Natural killer cell (primary cell): Measurements from ENCODE around the gene CYLD. TPM values are rescaled to one million over a fixed set of nuclear protein-coding genes. Genes with fewer than 3 reads are reported as not detected.

ENCODE experiments used
- ATAC-seq, 3 donors: fragments of 150-1000 bp in 2 of 3; fragments of 200-7000 bp in 1 of 3; cut with Tn5 transposase; 1 replicate in 1 of 3; 2 replicates in 2 of 3; pipeline ENCODE4 v1.10.0; 2021; ENCODE audit warnings: mild to moderate bottlenecking in 2 of 3, moderate library complexity in 2 of 3
- DNase-seq, 2 donors: peaks; one replicate each; pipeline versions ENCODE4 v3.0.0 to v3.0.0-alpha.2; 2013 to 2021; ENCODE audit warnings: mixed read lengths in 1 of 2
- H3K27ac ChIP-seq: one replicate; pipeline ENCODE4 v1.5.1; 2013; ENCODE audit warnings: mild to moderate bottlenecking, low read length
- H3K27me3 ChIP-seq: one replicate; pipeline ENCODE4 v1.6.1; 2013; ENCODE audit warnings: low read length; ENCODE audit not compliant: control insufficient read depth, insufficient read depth
- H3K36me3 ChIP-seq: one replicate; pipeline ENCODE4 v1.6.1; 2013; ENCODE audit warnings: low read length; ENCODE audit not compliant: control insufficient read depth, insufficient read depth
- H3K4me1 ChIP-seq: one replicate; pipeline ENCODE4 v1.6.1; 2013; ENCODE audit warnings: low read length; ENCODE audit not compliant: control insufficient read depth, insufficient read depth
- H3K4me3 ChIP-seq: one replicate; pipeline ENCODE4 v1.5.1; 2013; ENCODE audit warnings: low read length
- H3K9me3 ChIP-seq: one replicate; pipeline ENCODE4 v1.6.1; 2013; ENCODE audit warnings: low read length; ENCODE audit not compliant: control insufficient read depth, insufficient read depth
- H3K27ac Mint-ChIP-seq, 2 donors: one replicate each; pipeline ENCODE4 v1.8.0; 2022; ENCODE audit warnings: mild to moderate bottlenecking in 2 of 2, mixed read lengths in 2 of 2, moderate library complexity in 1 of 2
- H3K27me3 Mint-ChIP-seq, 2 donors: one replicate each; pipeline ENCODE4 v1.8.0; 2022; ENCODE audit warnings: low read depth in 2 of 2, mixed read lengths in 2 of 2
- H3K36me3 Mint-ChIP-seq: one replicate; pipeline ENCODE4 v1.8.0; 2022; ENCODE audit warnings: mixed read lengths
- H3K4me1 Mint-ChIP-seq, 2 donors: one replicate each; pipeline ENCODE4 v1.8.0; 2022; ENCODE audit warnings: mixed read lengths in 2 of 2
- H3K4me3 Mint-ChIP-seq: one replicate; pipeline ENCODE4 v1.8.0; 2022; ENCODE audit warnings: mild to moderate bottlenecking, moderate library complexity, mixed read lengths
- H3K9me3 Mint-ChIP-seq, 2 donors: one replicate each; pipeline ENCODE4 v1.8.0; 2022; ENCODE audit warnings: mixed read lengths in 2 of 2
- WGBS: methylation state at CpG from one replicate; pipeline ENCODE4 v1.1.7; 2013; ENCODE audit warnings: missing lambda C conversion rate; ENCODE audit not compliant: insufficient coverage; 5-methylcytosine and 5-hydroxymethylcytosine counted together
- intact Hi-C: fragments of 100-400 bp; cut with micrococcal nuclease; formaldehyde crosslinking; loops from one replicate; pipeline ENCODE4 v1.14.2; 2022
- total RNA-seq, 4 donors: library from RNA; stranded (reverse); fragments of 120-200 nt in 1 of 4; gene quantifications; one replicate each; pipeline versions ENCODE4 v1.2.3 to v1.2.4, GENCODE V29; 2013 to 2022
- TF ChIP-seq, protein P1 (sequence below): fragments of 200-600 bp; IDR thresholded peaks from one replicate; pipeline ENCODE4 v1.8.0; 2022; ENCODE audit warnings: antibody characterized with exemption

CYLD gene
- total RNA-seq, 3 donors from 2014 or later (not counting 1 experiment from before 2014, with no cell fraction given), result 227 to 246 (median 236) TPM

DNA sequence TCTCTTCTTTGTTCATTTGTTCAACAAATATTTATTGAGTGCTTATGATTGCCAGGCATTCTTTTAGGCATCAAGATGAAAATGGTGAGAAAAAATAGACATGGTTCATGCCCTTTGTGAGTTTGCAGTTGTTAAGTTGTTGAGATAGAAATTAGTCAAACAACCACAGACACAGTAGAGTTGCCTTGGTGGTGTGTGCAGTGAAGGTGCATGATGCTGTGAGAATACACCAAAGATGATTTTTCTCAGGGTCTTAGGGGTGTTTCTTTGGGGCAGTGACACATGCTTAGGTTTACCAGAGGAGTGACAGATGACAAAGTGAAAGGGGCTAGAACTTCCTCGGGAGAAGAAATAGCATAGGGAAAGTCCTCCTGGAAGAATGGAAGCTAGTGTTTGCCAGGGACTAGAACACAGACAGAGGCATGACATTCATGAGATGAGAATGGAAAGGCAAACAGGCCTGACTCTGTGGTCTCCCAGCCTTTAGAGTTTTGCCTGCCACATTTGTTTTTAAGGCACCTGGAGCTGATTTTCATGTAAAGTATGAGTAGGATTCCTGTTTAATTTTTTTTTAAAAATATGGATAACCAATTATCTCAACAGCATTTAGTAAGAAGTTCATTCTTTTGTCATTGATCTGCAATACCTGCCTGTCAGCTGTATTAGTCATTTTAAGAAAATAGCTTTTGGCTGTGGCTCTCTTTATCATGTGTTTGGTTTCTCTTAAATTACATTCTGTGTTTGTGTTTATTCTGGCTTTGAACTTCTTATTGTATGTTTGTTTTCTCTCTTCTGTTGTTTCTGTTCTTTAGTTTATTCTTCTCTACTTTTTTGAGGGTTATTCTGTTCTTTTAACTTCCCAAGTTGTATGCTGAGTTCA lies 36.6 kb downstream of the CYLD start:
- Mint-ChIP-seq H3K27ac (peak overlapping the region; percentile 45 to 81), H3K9me3 (no peaks in the 10 kb centered on the region), H3K27me3 (no peaks in the 10 kb centered on the region), H3K4me3 (no peak overlapping the region), H3K36me3 (peaks cover 15% of the 10 kb centered on the region), H3K4me1 (peaks cover 26 to 27% of the 10 kb centered on the region in 2 donors)
- Histone ChIP-seq H3K9me3 (no peaks in the 10 kb centered on the region), H3K27me3 (no peaks in the 10 kb centered on the region), H3K4me3 (no peak overlapping the region), H3K27ac (no peak overlapping the region), H3K36me3 (peaks cover 75% of the 10 kb centered on the region), H3K4me1 (no peaks in the 10 kb centered on the region)
- 70% methylated on average over 1 of the region's 1 CpG for WGBS
- TF ChIP-seq, protein P1, sequence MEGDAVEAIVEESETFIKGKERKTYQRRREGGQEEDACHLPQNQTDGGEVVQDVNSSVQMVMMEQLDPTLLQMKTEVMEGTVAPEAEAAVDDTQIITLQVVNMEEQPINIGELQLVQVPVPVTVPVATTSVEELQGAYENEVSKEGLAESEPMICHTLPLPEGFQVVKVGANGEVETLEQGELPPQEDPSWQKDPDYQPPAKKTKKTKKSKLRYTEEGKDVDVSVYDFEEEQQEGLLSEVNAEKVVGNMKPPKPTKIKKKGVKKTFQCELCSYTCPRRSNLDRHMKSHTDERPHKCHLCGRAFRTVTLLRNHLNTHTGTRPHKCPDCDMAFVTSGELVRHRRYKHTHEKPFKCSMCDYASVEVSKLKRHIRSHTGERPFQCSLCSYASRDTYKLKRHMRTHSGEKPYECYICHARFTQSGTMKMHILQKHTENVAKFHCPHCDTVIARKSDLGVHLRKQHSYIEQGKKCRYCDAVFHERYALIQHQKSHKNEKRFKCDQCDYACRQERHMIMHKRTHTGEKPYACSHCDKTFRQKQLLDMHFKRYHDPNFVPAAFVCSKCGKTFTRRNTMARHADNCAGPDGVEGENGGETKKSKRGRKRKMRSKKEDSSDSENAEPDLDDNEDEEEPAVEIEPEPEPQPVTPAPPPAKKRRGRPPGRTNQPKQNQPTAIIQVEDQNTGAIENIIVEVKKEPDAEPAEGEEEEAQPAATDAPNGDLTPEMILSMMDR, result no peak
- ATAC-seq, result peak in 1 of 3 donors; percentile 18
- intact Hi-C loops, result no loop called here
- DNase-seq, result no peak

DNA sequence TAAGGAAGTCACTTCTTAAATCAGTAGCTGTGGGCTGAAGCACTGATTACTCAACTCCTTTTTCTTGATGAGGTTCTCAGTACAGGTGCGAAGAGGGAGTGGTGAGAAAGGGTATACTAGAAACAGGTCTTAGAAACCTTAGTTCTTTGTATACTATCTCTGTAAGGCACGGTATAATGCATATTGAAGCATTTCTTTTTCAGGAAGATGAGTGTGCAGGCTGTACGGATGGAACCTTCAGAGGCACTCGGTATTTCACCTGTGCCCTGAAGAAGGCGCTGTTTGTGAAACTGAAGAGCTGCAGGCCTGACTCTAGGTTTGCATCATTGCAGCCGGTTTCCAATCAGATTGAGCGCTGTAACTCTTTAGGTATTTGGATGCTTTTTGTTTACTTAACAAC lies 39.2 kb downstream of the CYLD start:
- H3K9me3 Mint-ChIP-seq, result no peaks in the 10 kb centered on the region
- intact Hi-C loops, result no loop called here
- no peaks in the 10 kb centered on the region for H3K27me3 Mint-ChIP-seq
- 92% methylated on average over 5 of the region's 7 CpGs for WGBS
- H3K27ac Mint-ChIP-seq, result peak overlapping the region; percentile 52 to 74
- Histone ChIP-seq H3K9me3 (no peaks in the 10 kb centered on the region), H3K27ac (no peak overlapping the region), H3K4me3 (no peak overlapping the region), H3K36me3 (peaks cover 92% of the 10 kb centered on the region), H3K27me3 (no peaks in the 10 kb centered on the region), H3K4me1 (no peaks in the 10 kb centered on the region)
- ATAC-seq, result peak in 2 of 3 donors; percentile 40 to 46
- H3K36me3 Mint-ChIP-seq, result peaks cover 30% of the 10 kb centered on the region
- TF ChIP-seq, protein P1, result peak; percentile 18
- H3K4me3 Mint-ChIP-seq, result no peak overlapping the region
- DNase-seq, result peak in 1 of 2 donors; percentile 57
- H3K4me1 Mint-ChIP-seq, result peaks cover 17 to 22% of the 10 kb centered on the region in 2 donors

DNA sequence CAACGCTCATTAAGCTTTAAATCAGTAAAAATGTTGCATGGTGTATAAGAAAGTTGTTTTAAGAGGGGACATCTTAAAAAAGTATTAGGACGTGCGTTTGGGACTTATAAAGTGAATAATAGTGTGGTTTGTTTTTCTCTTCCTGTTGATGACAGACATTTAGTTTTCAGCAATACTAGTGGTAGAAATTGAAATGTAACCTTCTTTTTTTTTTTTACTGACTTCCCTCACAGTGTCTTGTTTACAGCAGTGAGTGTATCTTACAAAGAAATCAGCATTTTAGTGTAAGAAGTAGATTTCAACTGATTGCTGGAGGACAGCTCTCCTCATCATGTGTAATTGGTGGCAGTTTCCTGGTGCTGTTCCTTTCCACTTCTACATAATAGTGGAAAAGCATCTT lies 39.6 kb downstream of the CYLD start:
- Histone ChIP-seq H3K27me3 (no peaks in the 10 kb centered on the region), H3K9me3 (no peaks in the 10 kb centered on the region), H3K4me1 (no peaks in the 10 kb centered on the region), H3K4me3 (no peak overlapping the region), H3K36me3 (peaks cover 90% of the 10 kb centered on the region), H3K27ac (no peak overlapping the region)
- Mint-ChIP-seq H3K36me3 (peaks cover 30% of the 10 kb centered on the region), H3K4me1 (peaks cover 17 to 22% of the 10 kb centered on the region in 2 donors), H3K27ac (peak overlapping the region; percentile 52 to 74), H3K27me3 (no peaks in the 10 kb centered on the region), H3K4me3 (peak overlapping the region; percentile 40), H3K9me3 (no peaks in the 10 kb centered on the region)
- DNase-seq (peak in 1 of 2 donors; percentile 19), ATAC-seq (peak in 1 of 3 donors; percentile 35)
- intact Hi-C loops, result no loop called here
- 56% methylated on average over 3 of the region's 3 CpGs for WGBS
- TF ChIP-seq, protein P1, result no peak
